ENCODE data around the gene CDC42. TPM values are rescaled to one million over a fixed set of nuclear protein-coding genes. Genes with fewer than 3 reads are reported as not detected.
A peak's percentile ranks its signal among the peaks of the same experiment; 100 is the strongest.

CDC42 gene
- total and polyA plus RNA-seq, 4 donors = 387 to 542 (median 425) TPM

GRCh38 chr1:22048351-22049192 lies 3.9 kb upstream of the CDC42 start:
- no peaks in the 10 kb centered on the region for H3K9me3 ChIP-seq (ENCODE audit: control insufficient read depth, insufficient read depth, low read length)
- H3K4me3 ChIP-seq (ENCODE audit: low read depth, low read length) = no peak overlapping the region
- H3K4me1 ChIP-seq (ENCODE audit: control insufficient read depth, insufficient read depth, low read length) = peaks cover 6% of the 10 kb centered on the region
- WGBS (ENCODE audit: insufficient coverage) = 77% methylated on average over 7 of the region's 8 CpGs
- H3K27me3 ChIP-seq (ENCODE audit: control insufficient read depth, insufficient read depth, low read length) = no peaks in the 10 kb centered on the region
- H3K36me3 ChIP-seq (ENCODE audit: control insufficient read depth, insufficient read depth, low read length) = no peaks in the 10 kb centered on the region
- H3K27ac ChIP-seq (ENCODE audit: low read depth, low read length) = no peak overlapping the region
- no peak for DNase-seq (ENCODE audit: low read depth in 4 of 6, low spot score in 6 of 6)

GRCh38 chr1:22050330-22050729 lies 2.2 kb upstream of the CDC42 start:
- Histone ChIP-seq H3K27ac (ENCODE audit: low read depth, low read length) (no peak overlapping the region), H3K4me3 (ENCODE audit: low read depth, low read length) (no peak overlapping the region), H3K9me3 (ENCODE audit: control insufficient read depth, insufficient read depth, low read length) (no peaks in the 10 kb centered on the region), H3K36me3 (ENCODE audit: control insufficient read depth, insufficient read depth, low read length) (no peaks in the 10 kb centered on the region), H3K4me1 (ENCODE audit: control insufficient read depth, insufficient read depth, low read length) (peaks cover 15% of the 10 kb centered on the region), H3K27me3 (ENCODE audit: control insufficient read depth, insufficient read depth, low read length) (no peaks in the 10 kb centered on the region)
- no peak for DNase-seq (ENCODE audit: low read depth in 4 of 6, low spot score in 6 of 6)
- 92% methylated on average over 2 of the region's 3 CpGs for WGBS (ENCODE audit: insufficient coverage)

- 93% methylated on average over 6 of the region's 13 CpGs for WGBS (ENCODE audit: insufficient coverage)
- no peak overlapping the region for H3K4me3 ChIP-seq (ENCODE audit: low read depth, low read length)
- no peak for DNase-seq (ENCODE audit: low read depth in 4 of 6, low spot score in 6 of 6)
- no peaks in the 10 kb centered on the region for H3K36me3 ChIP-seq (ENCODE audit: control insufficient read depth, insufficient read depth, low read length)
- no peaks in the 10 kb centered on the region for H3K9me3 ChIP-seq (ENCODE audit: control insufficient read depth, insufficient read depth, low read length)
- no peak overlapping the region for H3K27ac ChIP-seq (ENCODE audit: low read depth, low read length)
- H3K4me1 ChIP-seq (ENCODE audit: control insufficient read depth, insufficient read depth, low read length) = peaks cover 18% of the 10 kb centered on the region
- no peaks in the 10 kb centered on the region for H3K27me3 ChIP-seq (ENCODE audit: control insufficient read depth, insufficient read depth, low read length)
These were observed 848 bp upstream of the CDC42 start for GRCh38 chr1:22051607-22052114.

GRCh38 chr1:22053017-22053860 lies 730 bp downstream of the CDC42 start:
- H3K4me3 ChIP-seq (ENCODE audit: low read depth, low read length) = peak overlapping the region; percentile 81
- no peaks in the 10 kb centered on the region for H3K9me3 ChIP-seq (ENCODE audit: control insufficient read depth, insufficient read depth, low read length)
- no peaks in the 10 kb centered on the region for H3K27me3 ChIP-seq (ENCODE audit: control insufficient read depth, insufficient read depth, low read length)
- WGBS (ENCODE audit: insufficient coverage) = 0% methylated on average over 43 of the region's 70 CpGs
- H3K27ac ChIP-seq (ENCODE audit: low read depth, low read length) = peak overlapping the region; percentile 96
- DNase-seq (ENCODE audit: low read depth in 4 of 6, low spot score in 6 of 6) = peak; percentile 31 to 88 (median 52)
- peaks cover 18% of the 10 kb centered on the region for H3K4me1 ChIP-seq (ENCODE audit: control insufficient read depth, insufficient read depth, low read length)
- H3K36me3 ChIP-seq (ENCODE audit: control insufficient read depth, insufficient read depth, low read length) = peaks cover 8% of the 10 kb centered on the region

- no peaks in the 10 kb centered on the region for H3K9me3 ChIP-seq (ENCODE audit: control insufficient read depth, insufficient read depth, low read length)
- peak overlapping the region; percentile 96 for H3K27ac ChIP-seq (ENCODE audit: low read depth, low read length)
- peaks cover 8% of the 10 kb centered on the region for H3K36me3 ChIP-seq (ENCODE audit: control insufficient read depth, insufficient read depth, low read length)
- 66% methylated on average over 9 of the region's 19 CpGs for WGBS (ENCODE audit: insufficient coverage)
- no peak for DNase-seq (ENCODE audit: low read depth in 4 of 6, low spot score in 6 of 6)
- H3K27me3 ChIP-seq (ENCODE audit: control insufficient read depth, insufficient read depth, low read length) = no peaks in the 10 kb centered on the region
- peak overlapping the region; percentile 81 for H3K4me3 ChIP-seq (ENCODE audit: low read depth, low read length)
- peaks cover 18% of the 10 kb centered on the region for H3K4me1 ChIP-seq (ENCODE audit: control insufficient read depth, insufficient read depth, low read length)
These were observed 1.6 kb downstream of the CDC42 start for GRCh38 chr1:22053861-22054770.

- Histone ChIP-seq H3K27me3 (ENCODE audit: control insufficient read depth, insufficient read depth, low read length) (no peaks in the 10 kb centered on the region), H3K27ac (ENCODE audit: low read depth, low read length) (no peak overlapping the region), H3K4me3 (ENCODE audit: low read depth, low read length) (no peak overlapping the region), H3K4me1 (ENCODE audit: control insufficient read depth, insufficient read depth, low read length) (peaks cover 18% of the 10 kb centered on the region), H3K9me3 (ENCODE audit: control insufficient read depth, insufficient read depth, low read length) (no peaks in the 10 kb centered on the region), H3K36me3 (ENCODE audit: control insufficient read depth, insufficient read depth, low read length) (peaks cover 8% of the 10 kb centered on the region)
- 84% methylated on average over 3 of the region's 6 CpGs for WGBS (ENCODE audit: insufficient coverage)
- DNase-seq (ENCODE audit: low read depth in 4 of 6, low spot score in 6 of 6) = no peak
These were observed 3.0 kb downstream of the CDC42 start for GRCh38 chr1:22055463-22055862.

GRCh38 chr1:22056043-22056442 lies 3.5 kb downstream of the CDC42 start:
- Histone ChIP-seq H3K27ac (ENCODE audit: low read depth, low read length) (no peak overlapping the region), H3K9me3 (ENCODE audit: control insufficient read depth, insufficient read depth, low read length) (no peaks in the 10 kb centered on the region), H3K27me3 (ENCODE audit: control insufficient read depth, insufficient read depth, low read length) (no peaks in the 10 kb centered on the region), H3K4me1 (ENCODE audit: control insufficient read depth, insufficient read depth, low read length) (peaks cover 18% of the 10 kb centered on the region), H3K36me3 (ENCODE audit: control insufficient read depth, insufficient read depth, low read length) (peaks cover 8% of the 10 kb centered on the region), H3K4me3 (ENCODE audit: low read depth, low read length) (no peak overlapping the region)
- WGBS (ENCODE audit: insufficient coverage) = no CpG with 5 or more reads among the region's 1 CpG
- DNase-seq (ENCODE audit: low read depth in 4 of 6, low spot score in 6 of 6) = no peak

GRCh38 chr1:22056936-22057335 lies 4.4 kb downstream of the CDC42 start:
- H3K27ac ChIP-seq (ENCODE audit: low read depth, low read length) = no peak overlapping the region
- H3K36me3 ChIP-seq (ENCODE audit: control insufficient read depth, insufficient read depth, low read length) = peaks cover 8% of the 10 kb centered on the region
- H3K27me3 ChIP-seq (ENCODE audit: control insufficient read depth, insufficient read depth, low read length) = no peaks in the 10 kb centered on the region
- no peak for DNase-seq (ENCODE audit: low read depth in 4 of 6, low spot score in 6 of 6)
- H3K9me3 ChIP-seq (ENCODE audit: control insufficient read depth, insufficient read depth, low read length) = no peaks in the 10 kb centered on the region
- 43% methylated on average over 1 of the region's 2 CpGs for WGBS (ENCODE audit: insufficient coverage)
- H3K4me3 ChIP-seq (ENCODE audit: low read depth, low read length) = no peak overlapping the region
- peaks cover 17% of the 10 kb centered on the region for H3K4me1 ChIP-seq (ENCODE audit: control insufficient read depth, insufficient read depth, low read length)

- no peaks in the 10 kb centered on the region for H3K9me3 ChIP-seq (ENCODE audit: control insufficient read depth, insufficient read depth, low read length)
- WGBS (ENCODE audit: insufficient coverage) = 91% methylated on average over 7 of the region's 10 CpGs
- peaks cover 12% of the 10 kb centered on the region for H3K4me1 ChIP-seq (ENCODE audit: control insufficient read depth, insufficient read depth, low read length)
- H3K27me3 ChIP-seq (ENCODE audit: control insufficient read depth, insufficient read depth, low read length) = no peaks in the 10 kb centered on the region
- H3K27ac ChIP-seq (ENCODE audit: low read depth, low read length) = no peak overlapping the region
- H3K4me3 ChIP-seq (ENCODE audit: low read depth, low read length) = no peak overlapping the region
- peaks cover 8% of the 10 kb centered on the region for H3K36me3 ChIP-seq (ENCODE audit: control insufficient read depth, insufficient read depth, low read length)
- DNase-seq (ENCODE audit: low read depth in 4 of 6, low spot score in 6 of 6) = no peak
These were observed 5.4 kb downstream of the CDC42 start for GRCh38 chr1:22057861-22058260.
